Activated T-helper 2 cell treated with anti-CD3 and anti-CD28 coated beads, Interferon-gamma antibody, Interleukin-2, Interleukin-4, amounts not matched to agents 10 μg/mL and 5 μg/mL and 100 μg/mL, durations not matched to agents 14 hours and 24 hours and 36 hours (primary cell): ENCODE measurements around the gene CRK. TPM values are rescaled to one million over a fixed set of nuclear protein-coding genes. Genes with fewer than 3 reads are reported as not detected.
"Not testable (repeated sequence)": the region's sequence is repeated elsewhere in the genome, so short reads cannot be mapped to it uniquely, and the experiment has no call there.

Experiments
- DNase-seq: peaks from one replicate; pipeline ENCODE4 v3.0.0; 2021; ENCODE audit warnings: low spot score
- H3K27ac Mint-ChIP-seq: one replicate; pipeline ENCODE4 v1.8.0; 2021; ENCODE audit warnings: mixed read lengths
- H3K27me3 Mint-ChIP-seq: one replicate; pipeline ENCODE4 v1.8.0; 2021; ENCODE audit warnings: low read depth, mixed read lengths
- H3K36me3 Mint-ChIP-seq: one replicate; pipeline ENCODE4 v1.8.0; 2021; ENCODE audit warnings: low read depth, mixed read lengths
- H3K4me1 Mint-ChIP-seq: one replicate; pipeline ENCODE4 v1.8.0; 2021; ENCODE audit warnings: low read depth, mixed read lengths
- H3K4me3 Mint-ChIP-seq: one replicate; pipeline ENCODE4 v1.8.0; 2021; ENCODE audit warnings: low read depth, mild to moderate bottlenecking, moderate library complexity, mixed read lengths
- H3K9me3 Mint-ChIP-seq: one replicate; pipeline ENCODE4 v1.8.0; 2021; ENCODE audit warnings: mixed read lengths
- intact Hi-C: fragments of 100-400 bp; cut with micrococcal nuclease; formaldehyde crosslinking; loops from one replicate; pipeline ENCODE4 v1.15.1; 2023
- total RNA-seq: library from RNA; stranded (reverse); gene quantifications from 2 replicates; pipeline ENCODE4 v1.2.3, GENCODE V29; 2022

CRK gene
- total RNA-seq, 1 donor from 2014 or later: 22.2 TPM

DNA sequence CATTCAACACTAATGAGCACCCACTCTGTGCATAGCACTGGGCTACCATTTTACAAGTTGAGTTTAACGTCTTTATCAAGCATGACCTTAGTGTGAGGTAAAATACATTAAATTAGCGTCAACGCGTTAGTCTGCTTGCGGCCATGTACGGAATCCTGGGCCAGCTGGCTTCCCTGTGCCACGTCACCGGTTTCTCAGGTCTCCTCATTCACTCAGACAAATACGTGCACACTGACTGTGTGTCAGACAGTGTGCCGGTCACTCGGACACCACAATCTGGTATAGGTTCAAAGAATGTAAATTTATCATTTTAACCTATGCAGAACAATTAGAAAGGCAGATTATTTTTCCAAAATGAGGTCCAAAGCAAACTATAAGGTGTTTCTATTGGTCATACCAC is 34.6 kb downstream of the CRK start:
- intact Hi-C loops: no loop called here
- peaks cover 11% of the 10 kb centered on the region for H3K4me1 Mint-ChIP-seq
- H3K36me3 Mint-ChIP-seq: peaks cover 51% of the 10 kb centered on the region
- H3K27ac Mint-ChIP-seq: no peak overlapping the region
- H3K4me3 Mint-ChIP-seq: no peak overlapping the region
- no peaks in the 10 kb centered on the region for H3K27me3 Mint-ChIP-seq
- no peaks in the 10 kb centered on the region for H3K9me3 Mint-ChIP-seq
- no peak for DNase-seq

DNA sequence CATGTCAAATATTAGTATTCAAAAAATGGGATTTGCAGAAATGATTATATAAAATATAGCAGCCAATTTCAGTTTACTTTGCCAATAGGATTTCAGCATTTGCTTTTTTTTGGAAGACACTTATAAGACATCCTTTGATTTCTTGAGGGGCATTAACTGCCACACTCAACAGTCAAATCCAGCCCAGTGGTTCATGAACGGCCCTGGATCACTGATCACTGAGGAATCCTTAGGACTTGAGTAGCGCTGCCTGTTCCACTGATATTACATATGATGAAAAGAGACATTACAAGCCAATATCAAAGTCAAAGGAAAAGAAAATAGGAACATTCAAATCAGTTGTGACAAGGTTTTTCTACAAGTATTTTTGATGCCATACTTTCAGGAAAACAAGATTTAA is 35.1 kb downstream of the CRK start:
- H3K9me3 Mint-ChIP-seq: no peaks in the 10 kb centered on the region
- no peak overlapping the region for H3K27ac Mint-ChIP-seq
- no peak overlapping the region for H3K4me3 Mint-ChIP-seq
- H3K36me3 Mint-ChIP-seq: peaks cover 48% of the 10 kb centered on the region
- intact Hi-C loops: no loop called here
- DNase-seq: no peak
- peaks cover 11% of the 10 kb centered on the region for H3K4me1 Mint-ChIP-seq
- H3K27me3 Mint-ChIP-seq: no peaks in the 10 kb centered on the region

DNA sequence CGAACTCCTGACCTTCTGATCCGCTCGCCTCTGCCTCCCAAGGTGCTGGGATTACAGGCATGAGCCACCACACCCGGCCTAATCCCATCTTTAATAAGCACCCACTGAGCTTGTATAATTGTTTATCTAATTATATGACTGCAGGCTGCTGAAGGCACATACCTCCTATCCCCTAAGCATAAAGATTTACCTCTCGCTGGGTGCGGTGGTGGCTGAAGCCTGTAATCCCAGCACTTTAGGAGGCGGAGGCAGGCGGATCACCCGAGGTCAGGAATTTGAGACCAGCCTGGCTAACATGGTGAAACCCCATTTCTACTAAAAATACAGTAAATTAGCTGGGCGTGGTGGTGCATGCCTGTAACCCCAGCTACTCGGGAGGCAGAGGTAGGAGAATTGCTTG is 35.9 kb downstream of the CRK start:
- Mint-ChIP-seq H3K27me3 (no peaks in the 10 kb centered on the region), H3K9me3 (no peaks in the 10 kb centered on the region), H3K27ac (no peak overlapping the region), H3K36me3 (peaks cover 39% of the 10 kb centered on the region), H3K4me3 (no peak overlapping the region), H3K4me1 (peaks cover 11% of the 10 kb centered on the region)
- DNase-seq: no peak
- intact Hi-C loops: no loop called here

DNA sequence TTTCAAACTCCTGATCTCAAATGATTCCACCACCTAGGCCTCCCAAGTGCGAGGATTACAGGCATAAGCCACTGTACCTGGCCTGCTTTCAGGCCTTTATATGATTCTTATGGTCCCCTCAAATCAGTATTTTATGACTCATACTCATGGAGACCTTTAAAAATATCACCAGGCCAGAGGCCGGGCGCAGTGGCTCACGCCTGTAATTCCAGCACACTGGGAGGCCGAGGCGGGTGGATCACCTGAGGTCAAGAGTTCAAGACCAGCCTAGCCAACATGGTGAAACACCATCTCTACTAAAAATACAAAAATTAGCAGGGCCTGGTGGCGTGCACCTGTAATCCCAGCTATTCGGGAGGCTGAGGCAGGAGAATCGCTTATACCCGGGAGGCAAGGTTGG is 37.6 kb downstream of the CRK start:
- DNase-seq, H3K9me3 Mint-ChIP-seq, H3K4me1 Mint-ChIP-seq, H3K4me3 Mint-ChIP-seq, H3K27me3 Mint-ChIP-seq, H3K27ac Mint-ChIP-seq, intact Hi-C loops: not testable (repeated sequence)
- peaks cover 38% of the 10 kb centered on the region for H3K36me3 Mint-ChIP-seq

DNA sequence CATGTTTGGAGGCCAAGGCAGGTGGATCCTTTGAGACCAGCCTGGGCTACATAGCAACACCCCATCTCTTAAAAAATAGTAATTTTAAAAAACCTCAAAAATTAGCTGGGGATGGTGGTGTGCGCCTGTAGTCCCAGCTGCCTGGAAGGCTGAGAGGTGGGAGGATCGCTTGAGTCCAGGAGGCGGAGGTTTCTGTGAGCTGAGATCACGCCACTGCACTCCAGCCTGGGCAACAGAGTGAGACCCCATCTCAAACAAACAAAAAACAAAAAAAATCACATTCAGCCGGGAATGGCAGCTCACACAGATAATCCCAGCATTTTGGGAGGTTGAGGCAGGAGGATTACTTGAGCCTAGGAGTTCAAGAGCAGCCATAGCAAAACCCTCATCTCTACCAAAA is 39.6 kb downstream of the CRK start:
- intact Hi-C loops: no loop called here
- Mint-ChIP-seq H3K4me1 (no peaks in the 10 kb centered on the region), H3K27ac (no peak overlapping the region), H3K4me3 (no peak overlapping the region), H3K36me3 (peaks cover 22% of the 10 kb centered on the region), H3K27me3 (no peaks in the 10 kb centered on the region), H3K9me3 (no peaks in the 10 kb centered on the region)
- no peak for DNase-seq

DNA sequence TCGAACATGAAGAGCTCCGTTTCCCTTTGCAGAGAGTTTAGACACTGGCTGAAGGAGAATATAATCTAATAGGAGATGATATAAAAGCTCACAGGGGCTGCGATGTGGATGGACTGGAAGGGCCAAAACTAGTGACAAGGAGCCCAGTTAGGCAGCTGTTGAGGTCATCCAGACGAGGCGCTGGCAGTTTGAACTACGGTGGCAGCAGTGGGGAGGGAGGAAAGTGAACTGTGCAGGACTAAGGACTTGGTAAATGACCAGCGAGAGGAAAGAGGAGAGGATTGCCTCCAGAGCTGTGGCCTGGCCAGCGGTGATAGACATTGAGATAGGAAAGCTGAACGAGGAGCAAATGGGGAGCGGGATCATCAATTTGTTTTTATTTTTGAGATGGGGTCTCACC is 41.4 kb downstream of the CRK start:
- no peak for DNase-seq
- Mint-ChIP-seq H3K9me3 (no peaks in the 10 kb centered on the region), H3K27me3 (no peaks in the 10 kb centered on the region), H3K27ac (no peak overlapping the region), H3K4me3 (no peak overlapping the region), H3K4me1 (no peaks in the 10 kb centered on the region), H3K36me3 (peaks cover 11% of the 10 kb centered on the region)
- intact Hi-C loops: no loop called here

DNA sequence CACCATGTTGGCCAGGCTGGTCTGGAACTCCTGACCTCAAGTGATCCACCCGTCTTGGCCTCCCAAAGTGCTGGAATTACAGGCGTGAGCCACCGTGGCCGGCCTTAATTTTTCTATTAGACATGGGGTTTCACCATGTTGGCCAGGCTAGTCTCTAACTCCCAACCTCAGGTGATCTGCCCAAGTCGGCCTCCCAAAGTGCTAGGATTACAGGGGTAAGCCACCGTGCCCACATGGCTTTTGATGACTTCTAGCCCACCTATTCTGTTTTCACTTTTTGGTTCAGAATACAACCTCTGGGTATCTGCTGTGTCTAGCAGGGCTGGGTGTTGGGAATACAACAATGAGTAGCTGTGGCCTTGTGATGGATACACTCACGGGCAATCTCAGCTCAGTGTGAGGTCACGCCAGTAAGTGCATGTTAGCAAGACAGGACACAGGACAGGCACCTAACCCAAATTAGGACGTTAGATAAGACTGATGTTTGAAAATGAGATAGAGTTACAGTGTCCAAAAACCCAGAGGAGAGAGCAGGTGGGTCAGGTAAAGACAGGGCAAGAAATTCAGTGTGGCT is 41.9 kb downstream of the CRK start:
- intact Hi-C loops: no loop called here
- no peaks in the 10 kb centered on the region for H3K4me1 Mint-ChIP-seq
- no peaks in the 10 kb centered on the region for H3K27me3 Mint-ChIP-seq
- no peak for DNase-seq
- H3K36me3 Mint-ChIP-seq: peaks cover 11% of the 10 kb centered on the region
- H3K9me3 Mint-ChIP-seq: no peaks in the 10 kb centered on the region
- no peak overlapping the region for H3K27ac Mint-ChIP-seq
- H3K4me3 Mint-ChIP-seq: no peak overlapping the region

DNA sequence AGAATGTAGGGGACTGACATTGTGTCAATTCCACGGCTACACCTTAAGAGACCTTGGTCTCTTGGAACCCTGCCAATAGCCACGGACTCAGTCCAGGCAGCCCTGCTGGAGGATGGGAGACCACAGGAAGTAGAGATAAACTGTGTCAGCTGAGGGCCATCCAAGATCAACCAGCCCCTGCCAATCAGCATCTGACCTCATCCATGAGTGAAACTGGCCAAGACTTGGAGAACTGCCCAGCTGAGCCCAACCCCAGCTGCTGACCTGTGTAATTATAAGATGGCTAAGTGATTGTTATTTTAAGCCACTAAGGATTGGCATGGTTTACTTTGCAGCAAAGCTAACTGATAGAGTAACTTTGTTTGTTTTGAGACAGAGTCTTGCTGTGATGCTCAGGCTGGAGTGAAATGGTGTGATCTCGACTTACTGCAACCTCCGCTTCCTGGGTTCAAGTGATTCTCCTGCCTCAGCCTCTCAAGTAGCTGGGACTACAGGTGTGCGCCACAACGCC is 42.7 kb downstream of the CRK start:
- no peak for DNase-seq
- Mint-ChIP-seq H3K27ac (no peak overlapping the region), H3K36me3 (peaks cover 11% of the 10 kb centered on the region), H3K27me3 (no peaks in the 10 kb centered on the region), H3K4me3 (no peak overlapping the region), H3K4me1 (no peaks in the 10 kb centered on the region), H3K9me3 (no peaks in the 10 kb centered on the region)
- intact Hi-C loops: no loop called here

DNA sequence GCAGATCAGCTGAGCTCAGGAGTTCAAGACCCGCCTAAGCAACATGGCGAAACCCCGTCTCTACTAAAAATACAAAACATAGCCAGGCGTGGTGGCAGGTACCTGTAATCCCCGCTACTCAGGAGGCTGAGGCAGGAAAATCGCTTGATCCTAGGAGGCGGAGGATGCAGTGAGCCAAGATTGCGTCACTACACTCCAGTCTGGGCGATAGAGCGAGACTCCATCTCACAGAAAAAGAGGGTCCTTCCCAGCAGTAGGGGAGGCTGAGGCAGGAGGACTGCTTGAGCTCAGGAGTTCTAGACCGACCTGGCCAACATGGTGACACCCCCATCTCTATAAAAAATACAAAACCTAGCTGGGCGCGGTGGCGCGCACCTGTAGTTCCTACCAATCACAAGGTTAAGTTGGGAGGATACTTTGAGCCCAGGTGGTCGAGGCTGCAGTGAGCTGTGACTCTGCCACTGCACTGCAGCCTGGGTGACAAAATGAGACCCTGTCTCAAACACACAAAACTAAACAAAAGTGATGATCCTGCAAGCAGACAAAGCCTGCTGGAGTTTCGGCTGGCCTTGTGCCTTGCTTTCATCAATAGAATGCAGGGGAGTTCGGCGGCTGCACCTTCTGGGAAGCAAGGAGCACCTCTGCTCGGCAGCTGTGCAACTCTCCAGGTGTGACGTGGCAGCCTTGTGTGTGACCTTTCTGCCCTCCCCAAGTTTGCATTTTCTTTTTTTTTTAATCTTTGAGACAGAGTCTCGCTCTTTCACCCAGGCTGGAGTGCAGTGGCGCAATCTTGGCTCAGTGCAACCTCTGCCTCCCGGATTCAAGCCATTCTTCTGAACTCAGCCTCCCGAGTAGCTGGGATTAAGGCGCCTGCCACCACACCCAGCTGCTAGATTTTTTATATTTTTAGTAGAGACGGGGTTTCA is 43.6 kb downstream of the CRK start:
- H3K27ac Mint-ChIP-seq: no peak overlapping the region
- no peaks in the 10 kb centered on the region for H3K4me1 Mint-ChIP-seq
- peaks cover 6% of the 10 kb centered on the region for H3K36me3 Mint-ChIP-seq
- no peak for DNase-seq
- H3K9me3 Mint-ChIP-seq: no peaks in the 10 kb centered on the region
- intact Hi-C loops: no loop called here
- H3K4me3 Mint-ChIP-seq: no peak overlapping the region
- H3K27me3 Mint-ChIP-seq: no peaks in the 10 kb centered on the region

DNA sequence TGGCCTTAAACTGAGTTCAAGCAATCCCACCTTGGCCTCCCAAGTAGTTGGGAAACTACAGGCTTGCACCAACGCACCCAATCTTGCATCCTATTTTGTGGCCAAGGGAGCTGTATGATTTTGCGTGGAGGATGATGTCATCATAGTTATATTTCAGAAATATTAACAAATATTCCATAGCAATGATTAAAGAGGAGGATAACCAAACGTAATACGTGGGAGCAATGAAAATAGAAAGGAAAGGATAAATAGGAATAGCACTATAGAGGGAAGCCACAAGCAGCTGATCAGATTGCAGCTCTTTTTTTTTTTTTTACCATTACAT is 53.8 kb downstream of the CRK start:
- H3K27me3 Mint-ChIP-seq: peaks cover 2% of the 10 kb centered on the region
- DNase-seq: no peak
- no peak overlapping the region for H3K27ac Mint-ChIP-seq
- no peaks in the 10 kb centered on the region for H3K9me3 Mint-ChIP-seq
- H3K4me1 Mint-ChIP-seq: peaks cover 15% of the 10 kb centered on the region
- no peak overlapping the region for H3K4me3 Mint-ChIP-seq
- peaks cover 27% of the 10 kb centered on the region for H3K36me3 Mint-ChIP-seq
- intact Hi-C loops: no loop called here

DNA sequence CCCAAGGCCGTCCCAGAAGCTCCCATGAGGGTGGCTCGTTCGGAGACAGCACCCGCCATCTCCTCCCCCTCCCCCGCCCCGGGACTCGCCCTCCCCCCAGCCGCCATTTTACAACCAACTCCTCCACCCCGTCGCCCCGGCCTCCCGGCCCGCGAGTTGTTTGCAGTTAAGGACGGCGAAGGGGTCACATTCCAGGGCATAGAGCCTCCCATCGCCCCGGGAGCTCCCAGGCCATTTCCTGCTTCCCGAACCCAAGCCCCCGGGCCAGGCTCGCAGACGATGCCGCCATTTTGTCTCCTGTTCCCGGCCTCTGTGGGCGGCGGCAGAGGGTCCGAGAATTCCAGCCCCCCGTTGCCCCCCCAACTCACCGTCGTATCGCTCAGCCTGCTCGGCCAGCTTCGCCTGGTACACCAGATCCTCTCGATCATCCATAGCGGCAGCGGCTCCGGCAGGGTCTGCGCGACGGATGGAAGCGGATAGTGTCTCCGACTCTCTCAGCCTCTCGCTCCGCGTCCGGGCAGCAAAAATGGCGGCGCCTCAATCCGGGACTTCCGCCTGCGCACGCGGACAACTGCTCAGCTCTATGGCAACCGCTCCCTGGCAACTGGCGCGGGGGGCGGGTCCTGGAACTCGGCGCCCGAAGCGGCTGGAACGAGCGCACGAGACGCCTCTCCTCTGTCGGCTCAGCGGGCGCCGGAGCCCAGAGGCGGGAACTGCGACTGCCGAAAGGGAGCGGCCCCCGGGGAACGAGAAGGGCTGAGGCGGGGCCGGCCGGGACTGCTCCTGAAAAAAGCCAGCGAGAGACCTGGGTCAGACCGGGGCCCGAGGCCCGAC is 56.1 kb downstream of the CRK start, which contains the start of gene YWHAE:
Gene YWHAE, minus strand, starts transcription at position 544 of the 834 bp plus-strand sequence. Its CDS starts 112 bp downstream, at position 432.
- DNase-seq: peak; percentile 95
- Mint-ChIP-seq H3K27me3 (peaks cover 2% of the 10 kb centered on the region), H3K4me3 (peak within 1 kb of the TSS; percentile 98), H3K4me1 (peaks cover 19% of the 10 kb centered on the region), H3K36me3 (peaks cover 45% of the 10 kb centered on the region), H3K9me3 (no peaks in the 10 kb centered on the region), H3K27ac (peak within 1 kb of the TSS; percentile 100)
- intact Hi-C loops: loop anchor here (1.0 to 5.0 kb wide), 3 partner anchors 38 to 91 kb away; partner anchors contain the start of gene CRK

DNA sequence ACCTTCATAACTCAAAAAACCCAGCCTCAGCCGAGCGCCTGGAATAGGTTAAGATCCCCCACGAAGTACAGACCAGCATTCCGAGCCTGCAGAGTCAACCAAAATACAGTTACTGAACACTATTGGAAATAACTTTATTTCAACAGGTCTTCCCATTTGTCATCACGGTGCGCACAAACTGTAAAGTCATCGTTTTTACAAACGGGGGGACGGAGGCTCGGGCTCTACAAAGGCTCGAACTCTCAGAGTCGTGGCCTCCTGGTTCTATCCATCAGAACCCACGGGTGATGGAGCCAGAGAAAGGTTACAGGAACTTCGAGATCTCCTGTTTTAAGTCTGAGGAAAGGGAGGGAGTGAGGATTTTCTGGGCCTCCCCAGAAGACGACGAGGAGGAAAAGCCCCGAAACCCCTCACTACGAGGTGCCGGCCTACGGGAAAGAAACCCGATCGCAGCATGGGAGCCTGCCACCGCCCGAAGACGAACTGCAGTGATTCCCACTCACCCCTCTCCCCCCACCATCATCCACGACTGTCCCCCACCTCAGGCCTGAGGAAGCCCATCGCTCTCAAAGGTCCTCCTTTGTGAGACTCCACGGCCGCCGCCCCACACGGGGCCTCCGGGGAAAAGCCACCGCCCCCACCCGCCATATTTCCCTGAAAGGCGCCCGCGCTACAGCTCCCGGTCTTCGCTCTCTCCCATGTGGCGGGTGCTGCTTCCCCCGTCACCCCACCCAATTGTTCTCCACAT is 56.9 kb downstream of the CRK start:
- Mint-ChIP-seq H3K27me3 (no peaks in the 10 kb centered on the region), H3K36me3 (peaks cover 51% of the 10 kb centered on the region), H3K27ac (peak overlapping the region; percentile 100), H3K9me3 (no peaks in the 10 kb centered on the region), H3K4me1 (peaks cover 21% of the 10 kb centered on the region), H3K4me3 (peak overlapping the region; percentile 98)
- intact Hi-C loops: loop anchor here (1.0 to 5.0 kb wide), 2 partner anchors 37 to 92 kb away; no protein-coding TSS in a partner anchor
- no peak for DNase-seq
